WTC11 (cell line): ENCODE results near the gene CENPQ. TPM values are rescaled to one million over a fixed set of nuclear protein-coding genes. Genes with fewer than 3 reads are reported as not detected.

Experiments used
- ATAC-seq: fragments of 200-7000 bp; cut with Tn5 transposase; 2 replicates; pipeline ENCODE4 v1.10.0; 2021; ENCODE audit warnings: mild to moderate bottlenecking, moderate library complexity
- CTCF ChIA-PET: fragments of 300-600 bp; sonication (Branson Sonifier 250); formaldehyde crosslinking; loops from one replicate; lab custom pipeline; 2021; ENCODE audit warnings: antibody characterized with exemption; lab: Charles Lee
- POLR2A ChIA-PET: fragments of 350-600 bp; sonication (Branson Sonifier 250); formaldehyde crosslinking; loops from one replicate; lab custom pipeline; 2021; ENCODE audit warnings: antibody characterized with exemption; lab: Charles Lee
- DNase-seq: peaks from one replicate; pipeline ENCODE4 v3.0.0; 2021; ENCODE audit warnings: low spot score
- H3K27ac Mint-ChIP-seq: 2 replicates; pipeline ENCODE4 v1.8.0; 2021; ENCODE audit warnings: mixed read lengths
- H3K27me3 Mint-ChIP-seq: 2 replicates; pipeline ENCODE4 v1.8.0; 2021; ENCODE audit warnings: low read depth, mild to moderate bottlenecking, moderate library complexity, mixed read lengths
- H3K36me3 Mint-ChIP-seq: 2 replicates; pipeline ENCODE4 v1.8.0; 2021; ENCODE audit warnings: mixed read lengths
- H3K4me1 Mint-ChIP-seq: 2 replicates; pipeline ENCODE4 v1.8.0; 2022; ENCODE audit warnings: mixed read lengths
- H3K4me3 Mint-ChIP-seq: 2 replicates; pipeline ENCODE4 v1.8.0; 2021; ENCODE audit warnings: mild to moderate bottlenecking, moderate library complexity, mixed read lengths
- H3K9me3 Mint-ChIP-seq: 2 replicates; pipeline ENCODE4 v1.8.0; 2021; ENCODE audit warnings: mixed read lengths
- CBFB ChIP-seq: sonication (generic); formaldehyde crosslinking; IDR thresholded peaks from 2 replicates; pipeline ENCODE4 v1.8.1; 2022; ENCODE audit warnings: mild to moderate bottlenecking, low read depth, missing genetic modification reagents
- ELF4 ChIP-seq: sonication (generic); formaldehyde crosslinking; IDR thresholded peaks from 2 replicates; pipeline ENCODE4 v1.8.1; 2022; ENCODE audit warnings: low read depth, mild to moderate bottlenecking, moderate library complexity, missing genetic modification reagents
- EMX1 ChIP-seq: fragments of 250-450 bp; sonication (Bioruptor Pico); IDR thresholded peaks from 2 replicates; pipeline ENCODE4 v1.8.0; 2021; ENCODE audit warnings: mild to moderate bottlenecking
- GABPB1 ChIP-seq: sonication (generic); formaldehyde crosslinking; IDR thresholded peaks from 2 replicates; pipeline ENCODE4 v1.8.1; 2023; ENCODE audit warnings: mild to moderate bottlenecking, missing genetic modification reagents
- GRHL2 ChIP-seq: fragments of 250-450 bp; sonication (Bioruptor Pico); IDR thresholded peaks from 2 replicates; pipeline ENCODE4 v1.8.0; 2022; ENCODE audit warnings: mild to moderate bottlenecking, moderate library complexity; ENCODE audit not compliant: insufficient replicate concordance, severe bottlenecking
- GTF2I ChIP-seq: fragments of 250-450 bp; sonication (Bioruptor Pico); conservative IDR thresholded peaks from 2 replicates; pipeline ENCODE4 v1.4.0; 2021; ENCODE audit warnings: mild to moderate bottlenecking
- HMGA2 ChIP-seq: fragments of 250-450 bp; sonication (Bioruptor Pico); IDR thresholded peaks from 2 replicates; pipeline ENCODE4 v1.4.0; 2021; ENCODE audit warnings: mild to moderate bottlenecking, moderate library complexity
- NFE2L1 ChIP-seq: sonication (generic); formaldehyde crosslinking; IDR thresholded peaks from 2 replicates; pipeline ENCODE4 v1.8.1; 2023; ENCODE audit warnings: missing genetic modification reagents
- SP1 ChIP-seq: sonication (generic); formaldehyde crosslinking; conservative IDR thresholded peaks from 2 replicates; pipeline ENCODE4 v1.8.1; 2022; ENCODE audit warnings: missing genetic modification reagents
- ZNF121 ChIP-seq: sonication (generic); formaldehyde crosslinking; IDR thresholded peaks from 2 replicates; pipeline ENCODE4 v1.8.0; 2023; ENCODE audit warnings: missing genetic modification reagents
- ZNF416 ChIP-seq: fragments of 250-450 bp; sonication (Bioruptor Pico); IDR thresholded peaks from 2 replicates; pipeline ENCODE4 v1.9.0; 2021; ENCODE audit warnings: mild to moderate bottlenecking, inconsistent platforms
- ZNF423 ChIP-seq: fragments of 250-450 bp; sonication (Bioruptor Pico); IDR thresholded peaks from 2 replicates; pipeline ENCODE4 v2.1.2; 2022; ENCODE audit warnings: mild to moderate bottlenecking, moderate library complexity
- total RNA-seq: library from RNA; stranded (reverse); gene quantifications from 3 replicates; pipeline ENCODE4 v1.2.3, GENCODE V29; 2021
- TF ChIP-seq, protein P1 (sequence below): sonication (generic); formaldehyde crosslinking; IDR thresholded peaks from 2 replicates; pipeline ENCODE4 v1.8.1; 2023; ENCODE audit warnings: mild to moderate bottlenecking, missing genetic modification reagents, borderline replicate concordance
- TF ChIP-seq, protein P2 (sequence below): sonication (generic); formaldehyde crosslinking; IDR thresholded peaks from 2 replicates; pipeline ENCODE4 v1.8.0; 2022; ENCODE audit warnings: mild to moderate bottlenecking, missing genetic modification reagents
- TF ChIP-seq, protein P3 (sequence below): sonication (generic); formaldehyde crosslinking; IDR thresholded peaks from 2 replicates; pipeline ENCODE4 v1.8.0; 2022; ENCODE audit warnings: mild to moderate bottlenecking, missing genetic modification reagents
- TF ChIP-seq, protein P4 (sequence below): sonication (generic); formaldehyde crosslinking; IDR thresholded peaks from 2 replicates; pipeline ENCODE4 v1.8.1; 2022; ENCODE audit warnings: low read depth, missing genetic modification reagents, borderline replicate concordance
- TF ChIP-seq, protein P5 (sequence below): sonication (generic); formaldehyde crosslinking; IDR thresholded peaks from 2 replicates; pipeline ENCODE4 v1.8.1; 2022; ENCODE audit warnings: mild to moderate bottlenecking, missing genetic modification reagents, moderate library complexity, borderline replicate concordance
- TF ChIP-seq, protein P6 (sequence below): sonication (generic); formaldehyde crosslinking; IDR thresholded peaks from 2 replicates; pipeline ENCODE4 v1.8.0; 2022; ENCODE audit warnings: mild to moderate bottlenecking, missing genetic modification reagents
- TF ChIP-seq, protein P7 (sequence below): fragments of 200-600 bp; IDR thresholded peaks from 2 replicates; pipeline ENCODE4 v1.8.0; 2022; ENCODE audit warnings: antibody characterized with exemption

Gene CENPQ
- total RNA-seq, 1 experiment from 2014 or later: 14.2 TPM

DNA sequence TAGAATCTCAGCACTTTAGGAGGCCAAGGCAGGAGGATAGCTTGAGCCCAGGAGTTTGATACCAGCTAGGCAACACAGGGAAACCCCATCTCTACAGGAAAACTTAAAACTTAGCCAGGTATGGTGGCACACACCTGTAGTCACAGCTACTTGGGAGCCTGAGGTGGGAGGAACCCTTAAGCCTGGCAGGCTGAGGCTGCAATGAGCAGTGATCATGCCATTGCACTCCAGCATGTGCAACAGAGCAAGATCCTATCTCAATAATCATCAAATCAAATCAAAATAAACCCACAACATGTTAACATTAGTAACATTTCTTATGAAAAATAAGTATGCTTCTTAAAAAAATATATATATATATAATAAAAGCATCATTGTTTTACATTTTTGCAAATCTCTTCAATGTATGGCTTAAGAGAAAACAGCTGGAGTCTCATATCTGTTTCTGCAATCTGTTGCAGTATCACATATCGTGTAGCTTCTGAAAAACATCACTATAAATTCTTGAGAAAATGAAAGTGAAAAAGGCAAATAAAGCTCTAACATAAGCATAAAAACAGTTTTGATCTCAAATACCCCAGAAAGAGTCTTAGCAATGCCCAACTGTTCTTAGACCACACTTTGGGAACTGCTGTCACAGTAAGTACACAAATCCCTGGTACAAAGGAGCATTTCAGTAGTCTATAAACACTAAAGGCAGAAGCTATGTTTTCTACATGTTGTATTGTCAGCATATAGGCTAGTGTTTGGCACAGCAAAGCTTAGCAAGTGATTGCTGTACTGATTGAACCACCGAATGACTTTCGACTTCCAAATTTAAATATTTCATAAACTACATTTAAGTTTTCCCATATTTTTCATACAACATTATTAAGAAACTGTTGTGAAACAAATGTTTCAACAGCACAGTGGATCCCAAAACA lies 8.1 kb upstream of the CENPQ start (continued):
- TF ChIP-seq, protein P1, sequence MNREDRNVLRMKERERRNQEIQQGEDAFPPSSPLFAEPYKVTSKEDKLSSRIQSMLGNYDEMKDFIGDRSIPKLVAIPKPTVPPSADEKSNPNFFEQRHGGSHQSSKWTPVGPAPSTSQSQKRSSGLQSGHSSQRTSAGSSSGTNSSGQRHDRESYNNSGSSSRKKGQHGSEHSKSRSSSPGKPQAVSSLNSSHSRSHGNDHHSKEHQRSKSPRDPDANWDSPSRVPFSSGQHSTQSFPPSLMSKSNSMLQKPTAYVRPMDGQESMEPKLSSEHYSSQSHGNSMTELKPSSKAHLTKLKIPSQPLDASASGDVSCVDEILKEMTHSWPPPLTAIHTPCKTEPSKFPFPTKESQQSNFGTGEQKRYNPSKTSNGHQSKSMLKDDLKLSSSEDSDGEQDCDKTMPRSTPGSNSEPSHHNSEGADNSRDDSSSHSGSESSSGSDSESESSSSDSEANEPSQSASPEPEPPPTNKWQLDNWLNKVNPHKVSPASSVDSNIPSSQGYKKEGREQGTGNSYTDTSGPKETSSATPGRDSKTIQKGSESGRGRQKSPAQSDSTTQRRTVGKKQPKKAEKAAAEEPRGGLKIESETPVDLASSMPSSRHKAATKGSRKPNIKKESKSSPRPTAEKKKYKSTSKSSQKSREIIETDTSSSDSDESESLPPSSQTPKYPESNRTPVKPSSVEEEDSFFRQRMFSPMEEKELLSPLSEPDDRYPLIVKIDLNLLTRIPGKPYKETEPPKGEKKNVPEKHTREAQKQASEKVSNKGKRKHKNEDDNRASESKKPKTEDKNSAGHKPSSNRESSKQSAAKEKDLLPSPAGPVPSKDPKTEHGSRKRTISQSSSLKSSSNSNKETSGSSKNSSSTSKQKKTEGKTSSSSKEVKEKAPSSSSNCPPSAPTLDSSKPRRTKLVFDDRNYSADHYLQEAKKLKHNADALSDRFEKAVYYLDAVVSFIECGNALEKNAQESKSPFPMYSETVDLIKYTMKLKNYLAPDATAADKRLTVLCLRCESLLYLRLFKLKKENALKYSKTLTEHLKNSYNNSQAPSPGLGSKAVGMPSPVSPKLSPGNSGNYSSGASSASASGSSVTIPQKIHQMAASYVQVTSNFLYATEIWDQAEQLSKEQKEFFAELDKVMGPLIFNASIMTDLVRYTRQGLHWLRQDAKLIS (CRISPR knock-in tag): no peak
- no peak for TF ChIP-seq GRHL2 (CRISPR knock-in tag)
- TF ChIP-seq, protein P2, sequence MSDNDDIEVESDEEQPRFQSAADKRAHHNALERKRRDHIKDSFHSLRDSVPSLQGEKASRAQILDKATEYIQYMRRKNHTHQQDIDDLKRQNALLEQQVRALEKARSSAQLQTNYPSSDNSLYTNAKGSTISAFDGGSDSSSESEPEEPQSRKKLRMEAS: no peak
- no peak for TF ChIP-seq HMGA2 (CRISPR knock-in tag)
- no peak for TF ChIP-seq EMX1 (CRISPR knock-in tag)
- no peak for TF ChIP-seq ZNF416
- TF ChIP-seq, protein P3, sequence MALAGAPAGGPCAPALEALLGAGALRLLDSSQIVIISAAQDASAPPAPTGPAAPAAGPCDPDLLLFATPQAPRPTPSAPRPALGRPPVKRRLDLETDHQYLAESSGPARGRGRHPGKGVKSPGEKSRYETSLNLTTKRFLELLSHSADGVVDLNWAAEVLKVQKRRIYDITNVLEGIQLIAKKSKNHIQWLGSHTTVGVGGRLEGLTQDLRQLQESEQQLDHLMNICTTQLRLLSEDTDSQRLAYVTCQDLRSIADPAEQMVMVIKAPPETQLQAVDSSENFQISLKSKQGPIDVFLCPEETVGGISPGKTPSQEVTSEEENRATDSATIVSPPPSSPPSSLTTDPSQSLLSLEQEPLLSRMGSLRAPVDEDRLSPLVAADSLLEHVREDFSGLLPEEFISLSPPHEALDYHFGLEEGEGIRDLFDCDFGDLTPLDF (CRISPR knock-in tag): no peak

DNA sequence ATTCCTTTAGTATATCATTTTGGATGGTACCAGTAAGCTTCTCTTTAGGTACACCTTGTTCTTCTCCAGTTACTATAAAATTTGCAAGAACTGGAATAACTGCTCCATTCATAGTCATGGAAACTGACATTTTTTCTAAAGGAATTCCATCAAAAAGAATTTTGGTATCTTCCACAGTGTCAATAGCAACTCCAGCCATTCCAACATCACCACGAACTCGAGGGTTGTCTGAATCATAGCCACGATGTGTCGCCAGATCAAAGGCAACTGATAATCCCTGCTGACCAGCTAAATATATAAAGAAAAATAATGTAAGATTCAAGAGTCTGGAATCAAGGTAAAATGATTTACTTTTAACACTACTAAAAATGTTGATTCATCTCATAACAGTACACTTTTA lies 5.4 kb upstream of the CENPQ start:
- ChIA-PET POLR2A (no interaction called here), CTCF (no interaction called here)
- TF ChIP-seq ELF4 (CRISPR knock-in tag) (no peak), ZNF423 (CRISPR knock-in tag) (no peak), CBFB (no peak), ZNF416 (no peak), HMGA2 (CRISPR knock-in tag) (no peak), NFE2L1 (no peak), GTF2I (CRISPR knock-in tag) (no peak), ZNF121 (CRISPR knock-in tag) (no peak), GABPB1 (CRISPR knock-in tag) (no peak), SP1 (CRISPR knock-in tag) (no peak)
- TF ChIP-seq, protein P4, sequence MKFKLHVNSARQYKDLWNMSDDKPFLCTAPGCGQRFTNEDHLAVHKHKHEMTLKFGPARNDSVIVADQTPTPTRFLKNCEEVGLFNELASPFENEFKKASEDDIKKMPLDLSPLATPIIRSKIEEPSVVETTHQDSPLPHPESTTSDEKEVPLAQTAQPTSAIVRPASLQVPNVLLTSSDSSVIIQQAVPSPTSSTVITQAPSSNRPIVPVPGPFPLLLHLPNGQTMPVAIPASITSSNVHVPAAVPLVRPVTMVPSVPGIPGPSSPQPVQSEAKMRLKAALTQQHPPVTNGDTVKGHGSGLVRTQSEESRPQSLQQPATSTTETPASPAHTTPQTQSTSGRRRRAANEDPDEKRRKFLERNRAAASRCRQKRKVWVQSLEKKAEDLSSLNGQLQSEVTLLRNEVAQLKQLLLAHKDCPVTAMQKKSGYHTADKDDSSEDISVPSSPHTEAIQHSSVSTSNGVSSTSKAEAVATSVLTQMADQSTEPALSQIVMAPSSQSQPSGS (CRISPR knock-in tag): no peak
- TF ChIP-seq, protein P5, sequence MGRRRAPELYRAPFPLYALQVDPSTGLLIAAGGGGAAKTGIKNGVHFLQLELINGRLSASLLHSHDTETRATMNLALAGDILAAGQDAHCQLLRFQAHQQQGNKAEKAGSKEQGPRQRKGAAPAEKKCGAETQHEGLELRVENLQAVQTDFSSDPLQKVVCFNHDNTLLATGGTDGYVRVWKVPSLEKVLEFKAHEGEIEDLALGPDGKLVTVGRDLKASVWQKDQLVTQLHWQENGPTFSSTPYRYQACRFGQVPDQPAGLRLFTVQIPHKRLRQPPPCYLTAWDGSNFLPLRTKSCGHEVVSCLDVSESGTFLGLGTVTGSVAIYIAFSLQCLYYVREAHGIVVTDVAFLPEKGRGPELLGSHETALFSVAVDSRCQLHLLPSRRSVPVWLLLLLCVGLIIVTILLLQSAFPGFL (CRISPR knock-in tag): no peak
- TF ChIP-seq, protein P6, sequence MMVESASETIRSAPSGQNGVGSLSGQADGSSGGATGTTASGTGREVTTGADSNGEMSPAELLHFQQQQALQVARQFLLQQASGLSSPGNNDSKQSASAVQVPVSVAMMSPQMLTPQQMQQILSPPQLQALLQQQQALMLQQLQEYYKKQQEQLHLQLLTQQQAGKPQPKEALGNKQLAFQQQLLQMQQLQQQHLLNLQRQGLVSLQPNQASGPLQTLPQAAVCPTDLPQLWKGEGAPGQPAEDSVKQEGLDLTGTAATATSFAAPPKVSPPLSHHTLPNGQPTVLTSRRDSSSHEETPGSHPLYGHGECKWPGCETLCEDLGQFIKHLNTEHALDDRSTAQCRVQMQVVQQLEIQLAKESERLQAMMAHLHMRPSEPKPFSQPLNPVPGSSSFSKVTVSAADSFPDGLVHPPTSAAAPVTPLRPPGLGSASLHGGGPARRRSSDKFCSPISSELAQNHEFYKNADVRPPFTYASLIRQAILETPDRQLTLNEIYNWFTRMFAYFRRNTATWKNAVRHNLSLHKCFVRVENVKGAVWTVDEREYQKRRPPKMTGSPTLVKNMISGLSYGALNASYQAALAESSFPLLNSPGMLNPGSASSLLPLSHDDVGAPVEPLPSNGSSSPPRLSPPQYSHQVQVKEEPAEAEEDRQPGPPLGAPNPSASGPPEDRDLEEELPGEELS (CRISPR knock-in tag): no peak
- TF ChIP-seq, protein P7, sequence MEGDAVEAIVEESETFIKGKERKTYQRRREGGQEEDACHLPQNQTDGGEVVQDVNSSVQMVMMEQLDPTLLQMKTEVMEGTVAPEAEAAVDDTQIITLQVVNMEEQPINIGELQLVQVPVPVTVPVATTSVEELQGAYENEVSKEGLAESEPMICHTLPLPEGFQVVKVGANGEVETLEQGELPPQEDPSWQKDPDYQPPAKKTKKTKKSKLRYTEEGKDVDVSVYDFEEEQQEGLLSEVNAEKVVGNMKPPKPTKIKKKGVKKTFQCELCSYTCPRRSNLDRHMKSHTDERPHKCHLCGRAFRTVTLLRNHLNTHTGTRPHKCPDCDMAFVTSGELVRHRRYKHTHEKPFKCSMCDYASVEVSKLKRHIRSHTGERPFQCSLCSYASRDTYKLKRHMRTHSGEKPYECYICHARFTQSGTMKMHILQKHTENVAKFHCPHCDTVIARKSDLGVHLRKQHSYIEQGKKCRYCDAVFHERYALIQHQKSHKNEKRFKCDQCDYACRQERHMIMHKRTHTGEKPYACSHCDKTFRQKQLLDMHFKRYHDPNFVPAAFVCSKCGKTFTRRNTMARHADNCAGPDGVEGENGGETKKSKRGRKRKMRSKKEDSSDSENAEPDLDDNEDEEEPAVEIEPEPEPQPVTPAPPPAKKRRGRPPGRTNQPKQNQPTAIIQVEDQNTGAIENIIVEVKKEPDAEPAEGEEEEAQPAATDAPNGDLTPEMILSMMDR: no peak
- no peaks in the 10 kb centered on the region for H3K9me3 Mint-ChIP-seq
- H3K4me3 Mint-ChIP-seq: no peak overlapping the region
- H3K27me3 Mint-ChIP-seq: no peaks in the 10 kb centered on the region
- peaks cover 3% of the 10 kb centered on the region; the same call in 1 of the 2 replicates for H3K36me3 Mint-ChIP-seq
- H3K27ac Mint-ChIP-seq: no peak overlapping the region
- ATAC-seq: no peak
- peaks cover 8% of the 10 kb centered on the region for H3K4me1 Mint-ChIP-seq
- DNase-seq: no peak
